Measurements from ENCODE around the gene ZMYND8. TPM values are rescaled to one million over a fixed set of nuclear protein-coding genes. Genes with fewer than 3 reads are reported as not detected.

ZMYND8 gene
- total and polyA plus RNA-seq, 2 donors (not counting 1 experiment from before 2014, with no cell fraction given), result 12.6 to 13.0 TPM

GRCh38 chr20:47235853-47236638 lies 120.5 kb downstream of the ZMYND8 start:
- Histone ChIP-seq H3K9ac (ENCODE audit: insufficient read depth, low read length) (no peak overlapping the region), H3K36me3 (ENCODE audit: control insufficient read depth, insufficient read depth, low read length) (peaks cover 18% of the 10 kb centered on the region), H3K4me2 (ENCODE audit: extremely low read depth, insufficient read depth, low read length) (no peak overlapping the region), H3K79me2 (ENCODE audit: control insufficient read depth, insufficient read depth, low read length) (no peaks in the 10 kb centered on the region), H3K4me3 (replicated peaks in 1 of 4; ENCODE audit: control extremely low read depth in 1 of 4, insufficient read depth in 1 of 4, low read depth in 3 of 4, low read length in 4 of 4) (no peak overlapping the region), H2AFZ (ENCODE audit: low read length) (no peak overlapping the region), H3K4me1 (ENCODE audit: control insufficient read depth, extremely low read depth, insufficient read depth, low read length) (no peaks in the 10 kb centered on the region), H3K9me3 (ENCODE audit: control insufficient read depth, insufficient read depth, low read depth, low read length) (no peaks in the 10 kb centered on the region), H3K27me3 (ENCODE audit: control insufficient read depth, insufficient read depth, low read length) (no peaks in the 10 kb centered on the region), H4K20me1 (ENCODE audit: control insufficient read depth, extremely low read depth, insufficient read depth, low read length) (no peaks in the 10 kb centered on the region), H3K27ac (ENCODE audit: insufficient read depth, low read length) (no peak overlapping the region)
- no peak for TF ChIP-seq EZH2 (IDR thresholded peaks at IDR 0.05; ENCODE audit: low read length, missing control alignments)
- TF ChIP-seq CTCF (conservative IDR thresholded peaks at IDR 0.05 in 1 of 2, IDR thresholded peaks at IDR 0.05 in 1 of 2; ENCODE audit: low read depth in 1 of 2, low read length in 2 of 2), result no peak
- no peak for DNase-seq (ENCODE audit: low read depth in 2 of 2)

- H2AFZ ChIP-seq (ENCODE audit: low read length), result no peak overlapping the region
- no peaks in the 10 kb centered on the region for H4K20me1 ChIP-seq (ENCODE audit: control insufficient read depth, extremely low read depth, insufficient read depth, low read length)
- H3K4me3 ChIP-seq (replicated peaks in 1 of 4; ENCODE audit: control extremely low read depth in 1 of 4, insufficient read depth in 1 of 4, low read depth in 3 of 4, low read length in 4 of 4), result no peak overlapping the region
- TF ChIP-seq EZH2 (IDR thresholded peaks at IDR 0.05; ENCODE audit: low read length, missing control alignments), result no peak
- no peak for TF ChIP-seq CTCF (conservative IDR thresholded peaks at IDR 0.05 in 1 of 2, IDR thresholded peaks at IDR 0.05 in 1 of 2; ENCODE audit: low read depth in 1 of 2, low read length in 2 of 2)
- no peak for DNase-seq (ENCODE audit: low read depth in 2 of 2)
- H3K79me2 ChIP-seq (ENCODE audit: control insufficient read depth, insufficient read depth, low read length), result no peaks in the 10 kb centered on the region
- no peaks in the 10 kb centered on the region for H3K9me3 ChIP-seq (ENCODE audit: control insufficient read depth, insufficient read depth, low read depth, low read length)
- no peaks in the 10 kb centered on the region for H3K27me3 ChIP-seq (ENCODE audit: control insufficient read depth, insufficient read depth, low read length)
- no peak overlapping the region for H3K9ac ChIP-seq (ENCODE audit: insufficient read depth, low read length)
- H3K4me2 ChIP-seq (ENCODE audit: extremely low read depth, insufficient read depth, low read length), result no peak overlapping the region
- H3K4me1 ChIP-seq (ENCODE audit: control insufficient read depth, extremely low read depth, insufficient read depth, low read length), result no peaks in the 10 kb centered on the region
- peaks cover 18% of the 10 kb centered on the region for H3K36me3 ChIP-seq (ENCODE audit: control insufficient read depth, insufficient read depth, low read length)
- H3K27ac ChIP-seq (ENCODE audit: insufficient read depth, low read length), result no peak overlapping the region
Measured at GRCh38 chr20:47235111-47235510, 121.4 kb downstream of the ZMYND8 start.

GRCh38 chr20:47233333-47234188 lies 122.9 kb downstream of the ZMYND8 start:
- Histone ChIP-seq H3K79me2 (ENCODE audit: control insufficient read depth, insufficient read depth, low read length) (no peaks in the 10 kb centered on the region), H3K36me3 (ENCODE audit: control insufficient read depth, insufficient read depth, low read length) (peaks cover 16% of the 10 kb centered on the region), H3K4me2 (ENCODE audit: extremely low read depth, insufficient read depth, low read length) (no peak overlapping the region), H2AFZ (ENCODE audit: low read length) (no peak overlapping the region), H3K27me3 (ENCODE audit: control insufficient read depth, insufficient read depth, low read length) (no peaks in the 10 kb centered on the region), H3K27ac (ENCODE audit: insufficient read depth, low read length) (no peak overlapping the region), H3K9ac (ENCODE audit: insufficient read depth, low read length) (no peak overlapping the region), H3K4me3 (replicated peaks in 1 of 4; ENCODE audit: control extremely low read depth in 1 of 4, insufficient read depth in 1 of 4, low read depth in 3 of 4, low read length in 4 of 4) (no peak overlapping the region), H3K4me1 (ENCODE audit: control insufficient read depth, extremely low read depth, insufficient read depth, low read length) (no peaks in the 10 kb centered on the region), H3K9me3 (ENCODE audit: control insufficient read depth, insufficient read depth, low read depth, low read length) (no peaks in the 10 kb centered on the region), H4K20me1 (ENCODE audit: control insufficient read depth, extremely low read depth, insufficient read depth, low read length) (no peaks in the 10 kb centered on the region)
- DNase-seq (ENCODE audit: low read depth in 2 of 2), result peak; percentile 28 to 78
- TF ChIP-seq CTCF (conservative IDR thresholded peaks at IDR 0.05 in 1 of 2, IDR thresholded peaks at IDR 0.05 in 1 of 2; ENCODE audit: low read depth in 1 of 2, low read length in 2 of 2), result no peak
- no peak for TF ChIP-seq EZH2 (IDR thresholded peaks at IDR 0.05; ENCODE audit: low read length, missing control alignments)
